ENCODE measurements around the gene SCUBE1.

The SCUBE1 gene

GRCh38 chr22:43317239-43317638, 25.9 kb downstream of the SCUBE1 start:
- Histone ChIP-seq H3K27ac (no peak overlapping the region), H3K4me3 (no peak overlapping the region)
- no peak for DNase-seq (ENCODE audit: low spot score)
- TF ChIP-seq CTCF (IDR thresholded peaks at IDR 0.05), result no peak

DNA sequence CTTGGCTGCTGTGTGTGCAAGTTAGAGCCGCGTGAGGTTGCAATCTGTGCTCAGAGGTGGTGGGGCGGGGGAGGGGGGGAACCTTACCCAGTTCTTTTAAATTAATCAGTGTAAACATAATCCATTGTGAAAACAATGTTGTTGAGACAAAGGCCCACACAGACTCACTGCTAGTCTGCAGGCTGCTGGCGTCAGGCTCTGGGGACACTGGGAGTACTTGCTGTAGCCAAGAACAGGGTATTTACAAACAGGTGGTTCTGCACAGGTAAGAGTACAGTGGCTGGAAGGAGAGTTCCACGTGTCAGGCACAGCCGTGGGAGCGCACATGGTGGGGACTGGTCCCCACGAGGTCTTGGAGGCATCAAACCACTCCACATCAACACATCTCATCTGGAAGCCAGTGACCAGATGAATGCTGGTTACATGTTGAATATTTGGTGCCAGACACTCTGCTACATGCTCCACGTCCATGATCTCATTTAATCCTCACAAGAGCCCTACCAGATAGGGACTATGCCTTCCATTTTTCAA, 27.4 kb downstream of the SCUBE1 start:
- no peak overlapping the region for H3K4me3 ChIP-seq
- no peak for TF ChIP-seq CTCF (IDR thresholded peaks at IDR 0.05)
- no peak for DNase-seq (ENCODE audit: low spot score)
- no peak overlapping the region for H3K27ac ChIP-seq

DNA sequence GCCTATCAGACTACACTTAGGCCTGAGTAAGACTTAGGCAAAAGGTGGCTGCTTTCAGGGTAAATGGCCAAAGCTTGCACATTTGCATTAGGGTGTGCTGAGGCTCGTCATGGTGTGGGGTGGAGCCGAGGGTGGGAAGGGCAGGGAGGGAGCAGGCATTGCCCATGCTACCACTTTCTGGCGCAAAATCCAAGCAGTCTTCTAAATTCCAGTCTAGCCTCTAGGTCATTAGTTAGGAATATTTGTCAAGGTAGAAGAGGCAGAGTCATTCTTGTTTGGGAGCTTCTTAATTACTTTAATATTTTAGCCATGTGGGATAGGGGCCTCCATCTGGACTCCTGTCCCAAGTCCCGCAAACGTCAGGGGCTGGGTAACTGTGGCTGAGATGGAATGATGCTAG, 28.6 kb downstream of the SCUBE1 start:
- Histone ChIP-seq H3K27ac (no peak overlapping the region), H3K4me3 (no peak overlapping the region)
- DNase-seq (ENCODE audit: low spot score), result no peak
- no peak for TF ChIP-seq CTCF (IDR thresholded peaks at IDR 0.05)

DNA sequence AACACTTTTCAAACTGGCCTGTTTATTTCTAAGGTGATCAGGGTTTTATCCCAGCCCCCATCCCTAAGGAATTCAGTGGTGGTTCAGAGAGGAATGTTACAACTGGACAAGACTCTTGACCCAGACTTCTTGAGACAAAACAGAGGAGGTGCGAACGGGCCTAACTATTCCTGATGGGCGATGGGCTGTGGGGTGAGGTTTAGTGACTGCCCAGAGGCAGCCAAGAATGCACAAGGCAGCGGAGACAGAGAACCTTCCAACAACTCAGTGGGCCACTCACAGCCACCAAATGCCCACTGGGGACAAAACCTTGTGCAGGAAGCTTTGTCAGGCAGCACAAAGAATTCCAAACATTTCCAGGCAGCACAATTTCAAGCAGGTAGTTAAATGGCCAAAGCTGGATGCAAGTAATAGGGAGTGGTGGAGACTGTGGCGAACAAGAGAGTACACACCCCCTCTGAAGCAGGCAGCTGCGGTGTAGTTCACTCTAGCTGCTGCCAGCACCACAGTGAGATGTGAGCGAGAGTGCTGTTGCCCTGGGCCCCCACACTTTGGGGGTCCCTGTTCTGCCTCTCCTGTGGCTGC, 29.2 kb downstream of the SCUBE1 start:
- H3K4me3 ChIP-seq, result no peak overlapping the region
- no peak for TF ChIP-seq CTCF (IDR thresholded peaks at IDR 0.05)
- no peak for DNase-seq (ENCODE audit: low spot score)
- H3K27ac ChIP-seq, result no peak overlapping the region

- TF ChIP-seq CTCF (IDR thresholded peaks at IDR 0.05), result no peak
- no peak overlapping the region for H3K4me3 ChIP-seq
- no peak overlapping the region for H3K27ac ChIP-seq
- DNase-seq (ENCODE audit: low spot score), result no peak
Measured at GRCh38 chr22:43313244-43313889, 29.8 kb downstream of the SCUBE1 start.

DNA sequence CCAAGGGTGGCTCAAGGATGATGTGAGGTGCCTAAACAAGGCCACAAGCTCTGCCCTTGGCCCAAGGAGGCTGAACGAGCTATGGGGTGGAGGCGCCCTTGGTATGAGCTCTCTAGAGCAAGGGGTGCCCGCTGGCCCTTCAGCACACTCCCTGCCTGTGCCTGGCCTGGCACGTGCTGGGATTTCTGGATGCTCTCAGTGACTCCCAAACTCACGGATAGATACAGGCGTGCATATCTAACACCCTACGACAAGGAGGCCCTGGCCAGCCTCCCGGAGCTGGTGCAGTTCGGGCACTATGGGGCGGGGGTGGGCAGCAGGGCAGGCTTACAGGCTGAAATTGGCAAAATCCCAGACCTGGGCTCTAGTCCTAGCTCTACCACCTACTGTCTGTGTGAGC, 30.6 kb downstream of the SCUBE1 start:
- TF ChIP-seq CTCF (IDR thresholded peaks at IDR 0.05), result no peak
- DNase-seq (ENCODE audit: low spot score), result no peak
- Histone ChIP-seq H3K4me3 (no peak overlapping the region), H3K27ac (no peak overlapping the region)

DNA sequence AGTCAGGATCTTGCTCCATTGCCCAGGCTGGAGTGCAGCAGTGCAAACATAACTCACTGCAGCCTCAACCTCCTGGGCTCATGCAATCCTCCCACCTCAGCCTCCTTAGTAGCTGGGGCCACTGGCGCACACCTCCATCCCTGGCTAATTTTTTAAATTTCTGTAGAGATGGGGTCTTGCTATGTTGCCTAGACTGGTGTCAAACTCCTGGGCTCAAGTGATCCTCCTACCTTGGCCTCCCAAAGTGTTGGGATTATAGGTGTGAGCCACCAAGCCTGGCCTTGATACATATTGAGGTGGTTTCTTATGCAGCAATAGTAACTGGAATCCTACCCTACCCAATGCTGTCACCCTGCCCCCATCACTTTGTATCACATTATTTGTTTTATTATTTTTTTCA, 32.4 kb downstream of the SCUBE1 start:
- no peak overlapping the region for H3K27ac ChIP-seq
- H3K4me3 ChIP-seq, result no peak overlapping the region
- no peak for DNase-seq (ENCODE audit: low spot score)
- no peak for TF ChIP-seq CTCF (IDR thresholded peaks at IDR 0.05)

Measured in coronary artery (tissue), 2 donors.